Endothelial cell of umbilical vein (primary cell): ENCODE results near the gene PXK. TPM values are rescaled to one million over a fixed set of nuclear protein-coding genes. Genes with fewer than 3 reads are reported as not detected.

Experiments
- BruUV-seq: library from RNA; stranded (reverse); fragments of 400-500 nt; replicated peaks from 2 replicates; lab custom pipeline; 2021; lab: Mats Ljungman, UMichigan
- CTCF ChIA-PET: fragments of 300-600, 350-600 bp; sonication (Branson Sonifier 250); formaldehyde crosslinking; loops from one replicate; lab custom pipeline; 2021; ENCODE audit warnings: antibody characterized with exemption, inconsistent platforms; lab: Charles Lee
- POLR2A ChIA-PET: fragments of 300-600, 350-600 bp; sonication (Branson Sonifier 250); formaldehyde crosslinking; loops from one replicate; lab custom pipeline; 2021; ENCODE audit warnings: antibody characterized with exemption, inconsistent platforms; lab: Charles Lee
- DNase-seq: peaks from one replicate; pipeline ENCODE4 v3.0.0-alpha.2; 2011; ENCODE audit warnings: low read depth, low spot score
- FAIRE-seq: peaks from 2 replicates; lab custom pipeline; 2011; peaks lifted over from hg19 to GRCh38; lab: Jason Lieb, UNC
- H2AFZ ChIP-seq: 2 replicates; pipeline ENCODE4 v1.6.0; 2012; ENCODE audit warnings: low read depth, low read length, control low read depth, inconsistent platforms
- H3K27ac ChIP-seq: 2 replicates; pipeline ENCODE4 v1.5.1; 2011; ENCODE audit warnings: low read depth, mild to moderate bottlenecking, control low read depth, low read length, moderate library complexity; ENCODE audit not compliant: insufficient read depth
- H3K27me3 ChIP-seq, 2 experiments: 2 replicates each; pipeline versions ENCODE4 v1.6.0 to v1.6.1; 2011; ENCODE audit warnings: low read length in 2 of 2, mixed read lengths in 1 of 2; ENCODE audit not compliant: control insufficient read depth in 2 of 2, insufficient read depth in 2 of 2
- H3K36me3 ChIP-seq, 2 experiments: 2 replicates in 1 of 2; 3 replicates in 1 of 2; pipeline ENCODE4 v1.5.1; 2011; ENCODE audit warnings: low read length in 2 of 2, mild to moderate bottlenecking in 1 of 2, moderate library complexity in 1 of 2; ENCODE audit not compliant: control insufficient read depth in 2 of 2, insufficient read depth in 2 of 2; ENCODE audit errors: extremely low read depth in 1 of 2
- H3K4me1 ChIP-seq: 3 replicates; pipeline ENCODE4 v1.5.1; 2011; ENCODE audit warnings: mild to moderate bottlenecking, low read length; ENCODE audit not compliant: control insufficient read depth, insufficient read depth; ENCODE audit errors: extremely low read depth
- H3K4me2 ChIP-seq: 2 replicates; pipeline ENCODE4 v1.6.1; 2011; ENCODE audit warnings: low read length, control low read depth, mixed read lengths; ENCODE audit not compliant: insufficient read depth
- H3K4me3 ChIP-seq, 3 experiments: fragments of 200-600 bp in 1 of 3; sonication (generic), shearing (Covaris generic) in 1 of 3; replicated peaks in 1 of 3; 2 replicates each; pipeline ENCODE4 v1.5.1; 2011 to 2016; ENCODE audit warnings: control low read depth in 3 of 3, low read length in 3 of 3, mild to moderate bottlenecking in 2 of 3, inconsistent platforms in 1 of 3, low read depth in 1 of 3, moderate library complexity in 1 of 3; ENCODE audit not compliant: insufficient read depth in 1 of 3
- H3K79me2 ChIP-seq: 2 replicates; pipeline ENCODE4 v1.6.0; 2012; ENCODE audit warnings: low read length, inconsistent platforms; ENCODE audit not compliant: control insufficient read depth, insufficient read depth
- H3K9ac ChIP-seq: replicated peaks from 2 replicates; pipeline ENCODE3; 2011; ENCODE audit warnings: low read length, control low read depth; ENCODE audit not compliant: insufficient read depth; ENCODE audit errors: extremely low read depth
- H3K9me1 ChIP-seq: replicated peaks from 3 replicates; pipeline ENCODE4 v1.6.0; 2011; ENCODE audit warnings: mild to moderate bottlenecking, low read length; ENCODE audit not compliant: control insufficient read depth, insufficient read depth; ENCODE audit errors: extremely low read depth
- H3K9me3 ChIP-seq: replicated peaks from 2 replicates; pipeline ENCODE4 v1.5.1; 2012; ENCODE audit warnings: low read length, inconsistent platforms; ENCODE audit not compliant: control insufficient read depth, insufficient read depth
- H4K20me1 ChIP-seq: replicated peaks from 2 replicates; pipeline ENCODE3; 2011; ENCODE audit warnings: mild to moderate bottlenecking, low read length; ENCODE audit not compliant: control insufficient read depth, insufficient read depth; ENCODE audit errors: extremely low read depth
- CTCF ChIP-seq, 2 donors: IDR thresholded peaks; 1 replicate in 1 of 2; 2 replicates in 1 of 2; pipeline ENCODE4 v1.5.1; 2011; ENCODE audit warnings: low read length in 2 of 2, mild to moderate bottlenecking in 2 of 2, moderate library complexity in 2 of 2, control low read depth in 1 of 2, inconsistent platforms in 1 of 2, low read depth in 1 of 2; ENCODE audit not compliant: insufficient read depth in 1 of 2; ENCODE audit errors: extremely low read depth in 1 of 2
- EZH2 ChIP-seq: IDR thresholded peaks from 2 replicates; pipeline ENCODE4 v1.6.1; 2012; ENCODE audit warnings: borderline replicate concordance, low read depth, mild to moderate bottlenecking, moderate library complexity, low read length, inconsistent platforms; ENCODE audit not compliant: severe bottlenecking
- FOS ChIP-seq: IDR thresholded peaks from 2 replicates; pipeline ENCODE4 v1.6.1; 2011; ENCODE audit warnings: mild to moderate bottlenecking, low read length, moderate library complexity, borderline replicate concordance; ENCODE audit not compliant: insufficient read depth
- GATA2 ChIP-seq: IDR thresholded peaks from 2 replicates; pipeline ENCODE4 v1.7.0; 2011; ENCODE audit warnings: low read depth, mild to moderate bottlenecking, moderate library complexity, mixed read lengths, low read length; ENCODE audit not compliant: insufficient read length, insufficient read depth
- JUN ChIP-seq: IDR thresholded peaks from 2 replicates; pipeline ENCODE4 v1.6.1; 2011; ENCODE audit warnings: borderline replicate concordance, low read depth; ENCODE audit not compliant: insufficient read length, insufficient read depth
- MAX ChIP-seq: IDR thresholded peaks from 2 replicates; pipeline ENCODE4 v1.6.1; 2011; ENCODE audit not compliant: insufficient read depth, insufficient read length
- MYC ChIP-seq: IDR thresholded peaks from one replicate; pipeline ENCODE4 v1.6.1; 2011; ENCODE audit warnings: mild to moderate bottlenecking, low read depth, low read length
- POLR2A ChIP-seq: IDR thresholded peaks from 2 replicates; pipeline ENCODE4 v1.6.1; 2012; ENCODE audit warnings: low read depth, mild to moderate bottlenecking, control low read depth, low read length
- POLR2AphosphoS5 ChIP-seq: IDR thresholded peaks from 2 replicates; pipeline ENCODE4 v1.6.1; 2012; ENCODE audit warnings: low read depth, mild to moderate bottlenecking, control low read depth, low read length, moderate library complexity; ENCODE audit not compliant: insufficient read depth
- dilution Hi-C: fragments of 300-500 bp; cut with MboI; formaldehyde crosslinking; loops from one replicate; pipeline ENCODE4 v1.15.0; 2019; ENCODE audit warnings: low sequenced_read_pairs; ENCODE audit not compliant: extremely low pct_ligation_motif_present
- intact Hi-C: fragments of 100-400 bp; cut with micrococcal nuclease; formaldehyde crosslinking; loops from one replicate; pipeline ENCODE4 v1.10.0; 2022
- polyA plus RNA-seq, 4 experiments: library from polyadenylated mRNA; depleted of rRNA in 3 of 4; stranded (reverse) in 3 of 4; unstranded in 1 of 4; fragments of >200 nt; gene quantifications; 2 replicates each; pipeline versions ENCODE4 v1.2.1 to v1.2.3, GENCODE V29; 2011 to 2012; ENCODE audit warnings: missing spikeins in 1 of 4
- total RNA-seq: library from RNA; stranded (reverse); gene quantifications from 2 replicates; pipeline ENCODE4 v1.2.3, GENCODE V29; 2021

The PXK gene
- total and polyA plus RNA-seq, 2 donors (not counting 3 experiments of a cell fraction or from before 2014, with no cell fraction given) = 11.3 to 14.6 TPM

- no peak overlapping the region for H3K4me3 ChIP-seq
- H3K36me3 ChIP-seq = peaks cover 0 to 2% of the 10 kb centered on the region in 2 experiments
- DNase-seq (no peak), FAIRE-seq (no peak)
- no peaks in the 10 kb centered on the region for H3K4me1 ChIP-seq
- H3K4me2 ChIP-seq = no peak overlapping the region
- ChIA-PET CTCF (no interaction called here), POLR2A (no interaction called here)
- no peak for TF ChIP-seq POLR2AphosphoS5
- no peak for TF ChIP-seq JUN
- no peak overlapping the region for H3K27ac ChIP-seq
- no peaks in the 10 kb centered on the region for H3K9me3 ChIP-seq
- no peak overlapping the region for H3K9ac ChIP-seq
- dilution Hi-C loops = no loop called here
- intact Hi-C loops = no loop called here
- H4K20me1 ChIP-seq = no peaks in the 10 kb centered on the region
- BruUV-seq = no TSS peak
- no peaks in the 10 kb centered on the region for H3K79me2 ChIP-seq
- no peaks in the 10 kb centered on the region for H3K27me3 ChIP-seq
- H2AFZ ChIP-seq = no peak overlapping the region
- no peaks in the 10 kb centered on the region for H3K9me1 ChIP-seq
Observed at GRCh38 chr3:58345457-58345856, 12.8 kb downstream of the PXK start.

GRCh38 chr3:58346368-58346767, 13.7 kb downstream of the PXK start:
- TF ChIP-seq MAX (no peak), EZH2 (no peak), JUN (no peak), MYC (no peak), FOS (no peak), GATA2 (no peak), POLR2AphosphoS5 (no peak), CTCF (IDR thresholded peaks at IDR 0.05; ENCODE audit: extremely low read depth in 1 of 2, insufficient read depth in 1 of 2, low read depth in 1 of 2, low read length in 2 of 2) (no peak), POLR2A (no peak)
- Histone ChIP-seq H3K4me2 (no peak overlapping the region), H3K36me3 (peaks cover 0 to 2% of the 10 kb centered on the region in 2 experiments), H2AFZ (no peak overlapping the region), H3K9me1 (no peaks in the 10 kb centered on the region), H3K4me1 (no peaks in the 10 kb centered on the region), H3K9me3 (no peaks in the 10 kb centered on the region), H3K4me3 (no peak overlapping the region), H3K9ac (no peak overlapping the region), H3K27me3 (no peaks in the 10 kb centered on the region), H3K79me2 (no peaks in the 10 kb centered on the region), H4K20me1 (no peaks in the 10 kb centered on the region), H3K27ac (no peak overlapping the region)
- ChIA-PET CTCF (no interaction called here), POLR2A (no interaction called here)
- no TSS peak for BruUV-seq
- no peak for FAIRE-seq
- intact Hi-C loops (no loop called here), dilution Hi-C loops (no loop called here)
- DNase-seq = no peak
